Smooth muscle cell (in vitro differentiated cells): ENCODE results near the gene SMYD2. TPM values are rescaled to one million over a fixed set of nuclear protein-coding genes. Genes with fewer than 3 reads are reported as not detected.

Experiments used
- DNase-seq: peaks from one replicate; lab custom pipeline; 2025; ENCODE audit not compliant: unreplicated experiment; lab: John Stamatoyannopoulos, UW
- H2AFZ ChIP-seq: fragments of 200-600 bp; sonication (generic); 2 replicates; pipeline ENCODE4 v1.6.0; 2016; ENCODE audit warnings: antibody characterized with exemption, low read depth, mild to moderate bottlenecking
- H3F3A ChIP-seq: fragments of 200-600 bp; sonication (generic); 2 replicates; pipeline ENCODE4 v1.6.0; 2017; ENCODE audit warnings: antibody characterized with exemption, low read depth
- H3K27ac ChIP-seq: fragments of 200-600 bp; sonication (generic); 2 replicates; pipeline ENCODE4 v1.5.1; 2016; ENCODE audit warnings: low read depth, mild to moderate bottlenecking
- H3K27me3 ChIP-seq: fragments of 200-600 bp; sonication (generic); 2 replicates; pipeline ENCODE4 v1.6.1; 2016; ENCODE audit warnings: low read depth, mild to moderate bottlenecking
- H3K36me3 ChIP-seq: fragments of 200-600 bp; sonication (generic); 2 replicates; pipeline ENCODE4 v1.5.1; 2016; ENCODE audit warnings: low read depth
- H3K4me1 ChIP-seq: fragments of 200-600 bp; sonication (generic); 2 replicates; pipeline ENCODE4 v1.5.1; 2016; ENCODE audit warnings: low read depth
- H3K4me2 ChIP-seq: fragments of 200-600 bp; sonication (generic); 2 replicates; pipeline ENCODE4 v1.6.0; 2016; ENCODE audit warnings: mild to moderate bottlenecking
- H3K4me3 ChIP-seq: fragments of 200-600 bp; sonication (generic); 2 replicates; pipeline ENCODE4 v1.5.1; 2016; ENCODE audit warnings: mild to moderate bottlenecking
- H3K79me2 ChIP-seq: fragments of 200-600 bp; sonication (generic); 2 replicates; pipeline ENCODE4 v1.6.0; 2016; ENCODE audit warnings: low read depth, mild to moderate bottlenecking
- H3K9ac ChIP-seq: fragments of 200-600 bp; sonication (generic); 2 replicates; pipeline ENCODE4 v1.6.0; 2016; ENCODE audit warnings: low read depth
- H3K9me3 ChIP-seq: fragments of 200-600 bp; sonication (generic); replicated peaks from 2 replicates; pipeline ENCODE4 v1.5.1; 2016; ENCODE audit warnings: low read depth
- H4K20me1 ChIP-seq: fragments of 200-600 bp; sonication (generic); 2 replicates; pipeline ENCODE4 v1.6.0; 2016; ENCODE audit warnings: low read depth
- CTCF ChIP-seq: fragments of 200-600 bp; sonication (generic); IDR thresholded peaks from 2 replicates; pipeline ENCODE4 v1.5.1; 2017; ENCODE audit warnings: borderline replicate concordance, mild to moderate bottlenecking, antibody characterized with exemption; ENCODE audit not compliant: insufficient read depth, poor library complexity, severe bottlenecking
- WGBS: methylation state at CpG from one replicate; pipeline ENCODE4 v1.1.7; 2016; ENCODE audit warnings: low lambda C conversion rate; 5-methylcytosine and 5-hydroxymethylcytosine counted together
- polyA plus RNA-seq: library from polyadenylated mRNA; unstranded; fragments of >200 nt; fragmentation: Nextera tagmentation; extraction: Ambion mirVana; gene quantifications from 2 replicates; pipeline ENCODE4 v1.2.1, GENCODE V29; 2016
- total RNA-seq: library from RNA; depleted of rRNA; stranded (reverse); fragments of >200 nt; gene quantifications from 2 replicates; pipeline ENCODE4 v1.2.3, GENCODE V29; 2014

The SMYD2 gene
- total and polyA plus RNA-seq, 2 experiments from 2014 or later = 31.1 to 39.7 TPM

GRCh38 chr1:214383381-214384372, 102.7 kb downstream of the SMYD2 start:
- Histone ChIP-seq H3K4me2 (no peak overlapping the region), H4K20me1 (no peaks in the 10 kb centered on the region), H3K79me2 (no peaks in the 10 kb centered on the region), H3F3A (peaks cover 4% of the 10 kb centered on the region), H3K4me1 (peaks cover 6% of the 10 kb centered on the region), H3K27me3 (no peaks in the 10 kb centered on the region), H3K36me3 (peaks cover 18% of the 10 kb centered on the region), H3K27ac (no peak overlapping the region), H2AFZ (no peak overlapping the region), H3K9ac (no peak overlapping the region), H3K9me3 (no peaks in the 10 kb centered on the region), H3K4me3 (no peak overlapping the region)
- no peak for DNase-seq
- TF ChIP-seq CTCF = no peak
- 98% methylated on average over 45 of the region's 45 CpGs for WGBS

DNA sequence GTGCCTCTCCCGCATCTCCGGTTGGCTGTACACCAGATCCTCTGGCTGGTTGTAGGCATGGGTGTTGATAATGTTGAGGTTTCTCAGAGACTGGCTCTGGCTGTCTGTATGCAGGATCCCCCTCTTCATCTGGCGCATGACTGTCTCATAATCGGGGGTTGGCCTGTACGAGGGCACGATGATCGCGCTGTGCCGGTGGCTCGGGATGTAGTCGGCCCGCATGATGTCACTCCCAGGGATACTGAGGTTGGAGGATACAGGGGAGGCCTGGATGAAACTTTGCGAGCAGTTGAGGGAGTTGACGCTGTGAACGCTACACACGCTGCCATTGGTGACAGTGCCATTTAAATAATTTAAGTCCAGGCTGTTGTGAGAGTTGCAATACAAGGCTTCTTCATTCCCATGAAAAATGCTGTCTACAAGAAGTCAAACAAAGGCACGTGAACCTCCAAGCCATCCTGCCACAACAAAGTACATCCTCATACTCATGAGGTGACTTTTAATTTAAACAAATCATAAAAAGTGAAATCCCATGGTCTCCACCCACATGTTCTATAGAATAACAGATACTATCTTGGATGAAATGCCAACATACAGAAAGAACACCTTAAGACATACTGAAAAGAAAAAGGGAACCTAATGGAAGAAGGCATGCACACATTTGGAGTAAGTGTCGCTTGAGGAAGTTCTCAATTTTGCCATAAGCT, 103.6 kb downstream of the SMYD2 start:
- Histone ChIP-seq H2AFZ (no peak overlapping the region), H3K27me3 (no peaks in the 10 kb centered on the region), H3K36me3 (peaks cover 18% of the 10 kb centered on the region), H3K4me2 (no peak overlapping the region), H4K20me1 (no peaks in the 10 kb centered on the region), H3K9ac (no peak overlapping the region), H3K27ac (no peak overlapping the region), H3K4me3 (no peak overlapping the region), H3K4me1 (no peaks in the 10 kb centered on the region), H3F3A (peaks cover 4% of the 10 kb centered on the region), H3K79me2 (no peaks in the 10 kb centered on the region), H3K9me3 (no peaks in the 10 kb centered on the region)
- WGBS = 99% methylated on average over 18 of the region's 18 CpGs
- TF ChIP-seq CTCF = no peak
- no peak for DNase-seq

- H3K27me3 ChIP-seq = no peaks in the 10 kb centered on the region
Observed at GRCh38 chr1:214385428-214385827, 104.5 kb downstream of the SMYD2 start.

More at GRCh38 chr1:214385428-214385827, 104.5 kb downstream of the SMYD2 start:
- no peaks in the 10 kb centered on the region for H3K79me2 ChIP-seq
- DNase-seq = no peak
- H3K27ac ChIP-seq = no peak overlapping the region
- H3K4me2 ChIP-seq = no peak overlapping the region
- H2AFZ ChIP-seq = no peak overlapping the region
- H3K4me1 ChIP-seq = no peaks in the 10 kb centered on the region
- H3K36me3 ChIP-seq = peaks cover 18% of the 10 kb centered on the region
- 100% methylated on average over 1 of the region's 1 CpG for WGBS
- H3K4me3 ChIP-seq = no peak overlapping the region
- H3K9me3 ChIP-seq = no peaks in the 10 kb centered on the region
- peaks cover 4% of the 10 kb centered on the region for H3F3A ChIP-seq
- H3K9ac ChIP-seq = no peak overlapping the region
- no peak for TF ChIP-seq CTCF
- no peaks in the 10 kb centered on the region for H4K20me1 ChIP-seq
